CD4-positive, alpha-beta T cell (primary cell): ENCODE data around the gene GAS6. TPM values are rescaled to one million over a fixed set of nuclear protein-coding genes. Genes with fewer than 3 reads are reported as not detected.

Experiments used
- ATAC-seq: fragments of 200-7000 bp; cut with Tn5 transposase; one replicate; pipeline ENCODE4 v1.10.0; 2022; ENCODE audit warnings: mild to moderate bottlenecking; ENCODE audit not compliant: poor library complexity
- CTCF ChIA-PET: fragments of 350-600 bp; sonication (Branson Sonifier 250); formaldehyde crosslinking; loops from one replicate; lab custom pipeline; 2021; ENCODE audit warnings: antibody characterized with exemption, inconsistent platforms; lab: Charles Lee
- POLR2A ChIA-PET: fragments of 350-600 bp; sonication (Branson Sonifier 250); formaldehyde crosslinking; loops from one replicate; lab custom pipeline; 2021; ENCODE audit warnings: antibody characterized with exemption, inconsistent platforms; lab: Charles Lee
- DNase-seq, 14 experiments: peaks; one replicate each; pipeline ENCODE4 v3.0.0-alpha.2; 2013 to 2020; ENCODE audit warnings: mixed read lengths in 2 of 14
- H3K27ac ChIP-seq, 2 donors: one replicate each; pipeline versions ENCODE4 v1.5.1 to v1.7.0; 2013; ENCODE audit warnings: low read length in 2 of 2, low read depth in 1 of 2, mild to moderate bottlenecking in 1 of 2
- H3K27me3 ChIP-seq, 2 experiments: 1 replicate in 1 of 2; 2 replicates in 1 of 2; pipeline versions ENCODE4 v1.6.1 to v1.7.0; 2013; ENCODE audit warnings: low read length in 2 of 2, control low read depth in 1 of 2, mild to moderate bottlenecking in 1 of 2, moderate library complexity in 1 of 2; ENCODE audit not compliant: insufficient read depth in 2 of 2, control insufficient read depth in 1 of 2
- H3K36me3 ChIP-seq: one replicate; pipeline ENCODE4 v1.6.1; 2013; ENCODE audit warnings: low read length, control low read depth; ENCODE audit not compliant: insufficient read depth
- H3K4me1 ChIP-seq: one replicate; pipeline ENCODE4 v1.6.1; 2013; ENCODE audit warnings: low read length, control low read depth; ENCODE audit not compliant: insufficient read depth
- H3K4me3 ChIP-seq: one replicate; pipeline ENCODE4 v1.5.1; 2013; ENCODE audit warnings: mild to moderate bottlenecking, low read length, moderate library complexity
- H3K9me3 ChIP-seq, 2 experiments: 1 replicate in 1 of 2; 2 replicates in 1 of 2; pipeline versions ENCODE4 v1.6.1 to v1.7.0; 2013; ENCODE audit warnings: low read length in 2 of 2, mild to moderate bottlenecking in 2 of 2, control low read depth in 1 of 2, moderate library complexity in 1 of 2; ENCODE audit not compliant: control insufficient read depth in 1 of 2, insufficient read depth in 1 of 2
- H3K27ac Mint-ChIP-seq: one replicate; pipeline ENCODE4 v1.8.0; 2020; ENCODE audit warnings: mixed read lengths
- H3K27me3 Mint-ChIP-seq: one replicate; pipeline ENCODE4 v1.8.0; 2021; ENCODE audit warnings: mixed read lengths
- H3K36me3 Mint-ChIP-seq: one replicate; pipeline ENCODE4 v1.8.0; 2021; ENCODE audit warnings: low read depth, mixed read lengths
- H3K4me1 Mint-ChIP-seq: one replicate; pipeline ENCODE4 v1.8.0; 2021; ENCODE audit warnings: low read depth, mixed read lengths
- H3K4me3 Mint-ChIP-seq: one replicate; pipeline ENCODE4 v1.8.0; 2020; ENCODE audit warnings: mild to moderate bottlenecking, mixed read lengths
- H3K9me3 Mint-ChIP-seq: one replicate; pipeline ENCODE4 v1.8.0; 2020; ENCODE audit warnings: mixed read lengths
- intact Hi-C, 2 experiments: fragments of 100-400 bp; cut with DNase I in 1 of 2; cut with micrococcal nuclease in 1 of 2; formaldehyde crosslinking; loops; one replicate each; pipeline versions ENCODE4 v1.15.1 to v1.9.0; 2023 to 2025; cut with DNase I, micrococcal nuclease
- total RNA-seq, 174 experiments: library from RNA in 2 of 174; stranded (reverse) in 2 of 174; gene quantifications; one replicate each; pipeline ENCODE4 v1.2.3 and lab custom pipeline; 2021 to 2026
- TF ChIP-seq, protein P1 (sequence below): fragments of 200-600 bp; IDR thresholded peaks from one replicate; pipeline ENCODE4 v1.8.0; 2022; ENCODE audit warnings: antibody characterized with exemption, mild to moderate bottlenecking

Gene GAS6
- total RNA-seq, 2 experiments from 2014 or later: 0.52 to 1.0 TPM

DNA sequence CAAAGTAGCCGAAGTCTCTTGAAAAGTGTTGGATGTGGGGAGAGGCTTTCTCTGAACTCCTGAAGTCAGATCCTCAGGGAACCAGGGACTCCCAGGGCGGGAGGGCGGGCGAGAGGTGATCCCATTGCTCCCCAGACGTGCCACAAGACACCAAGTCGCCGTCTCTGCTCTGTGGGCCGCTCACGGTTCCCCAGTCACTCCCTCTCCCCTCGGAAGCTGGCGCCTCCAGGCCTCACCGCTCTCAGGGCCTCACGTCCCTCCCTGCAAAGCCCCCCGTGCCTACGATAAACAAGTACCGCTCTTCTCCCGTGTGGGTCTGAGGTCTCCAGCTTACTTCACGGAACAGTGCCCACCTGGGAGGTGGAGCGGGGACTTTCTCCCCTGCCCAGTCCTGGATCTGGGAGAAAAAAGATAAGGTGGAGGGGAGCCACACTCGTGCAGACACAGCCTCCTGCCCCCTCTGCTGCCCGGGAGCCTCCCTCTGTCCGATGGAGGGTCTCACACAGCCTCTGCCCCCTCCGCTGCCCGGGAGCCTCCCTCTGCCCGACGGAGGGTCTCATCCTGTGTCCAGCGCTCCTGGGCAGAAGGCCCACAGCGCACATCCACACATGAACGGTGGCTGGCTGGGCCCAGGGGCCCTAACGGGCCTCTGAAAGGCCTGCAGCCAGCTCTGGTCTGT, 50.7 kb downstream of the GAS6 start:
- Mint-ChIP-seq H3K4me1 (peaks cover 23% of the 10 kb centered on the region), H3K36me3 (peaks cover 4% of the 10 kb centered on the region), H3K27ac (no peak overlapping the region), H3K27me3 (no peaks in the 10 kb centered on the region), H3K4me3 (no peak overlapping the region), H3K9me3 (no peaks in the 10 kb centered on the region)
- TF ChIP-seq, protein P1, sequence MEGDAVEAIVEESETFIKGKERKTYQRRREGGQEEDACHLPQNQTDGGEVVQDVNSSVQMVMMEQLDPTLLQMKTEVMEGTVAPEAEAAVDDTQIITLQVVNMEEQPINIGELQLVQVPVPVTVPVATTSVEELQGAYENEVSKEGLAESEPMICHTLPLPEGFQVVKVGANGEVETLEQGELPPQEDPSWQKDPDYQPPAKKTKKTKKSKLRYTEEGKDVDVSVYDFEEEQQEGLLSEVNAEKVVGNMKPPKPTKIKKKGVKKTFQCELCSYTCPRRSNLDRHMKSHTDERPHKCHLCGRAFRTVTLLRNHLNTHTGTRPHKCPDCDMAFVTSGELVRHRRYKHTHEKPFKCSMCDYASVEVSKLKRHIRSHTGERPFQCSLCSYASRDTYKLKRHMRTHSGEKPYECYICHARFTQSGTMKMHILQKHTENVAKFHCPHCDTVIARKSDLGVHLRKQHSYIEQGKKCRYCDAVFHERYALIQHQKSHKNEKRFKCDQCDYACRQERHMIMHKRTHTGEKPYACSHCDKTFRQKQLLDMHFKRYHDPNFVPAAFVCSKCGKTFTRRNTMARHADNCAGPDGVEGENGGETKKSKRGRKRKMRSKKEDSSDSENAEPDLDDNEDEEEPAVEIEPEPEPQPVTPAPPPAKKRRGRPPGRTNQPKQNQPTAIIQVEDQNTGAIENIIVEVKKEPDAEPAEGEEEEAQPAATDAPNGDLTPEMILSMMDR: no peak
- no peak for ATAC-seq
- ChIA-PET POLR2A (no interaction called here), CTCF (no interaction called here)
- H3K9me3 ChIP-seq: peaks cover 15 to 16% of the 10 kb centered on the region in 2 experiments
- no peaks in the 10 kb centered on the region for H3K36me3 ChIP-seq
- intact Hi-C loops: no loop called here
- DNase-seq: no peak
- H3K4me3 ChIP-seq: no peak overlapping the region
- no peak overlapping the region for H3K27ac ChIP-seq
- no peaks in the 10 kb centered on the region for H3K27me3 ChIP-seq
- H3K4me1 ChIP-seq: peaks cover 17% of the 10 kb centered on the region

- Mint-ChIP-seq H3K4me1 (peaks cover 20% of the 10 kb centered on the region), H3K27ac (no peak overlapping the region), H3K36me3 (peaks cover 4% of the 10 kb centered on the region), H3K27me3 (no peaks in the 10 kb centered on the region), H3K9me3 (no peaks in the 10 kb centered on the region), H3K4me3 (no peak overlapping the region)
- ChIA-PET POLR2A (no interaction called here), CTCF (no interaction called here)
- Histone ChIP-seq H3K4me1 (peaks cover 17% of the 10 kb centered on the region), H3K27ac (no peak overlapping the region), H3K9me3 (peaks cover 15 to 24% of the 10 kb centered on the region in 2 experiments), H3K36me3 (no peaks in the 10 kb centered on the region), H3K27me3 (no peaks in the 10 kb centered on the region), H3K4me3 (no peak overlapping the region)
- no peak for ATAC-seq
- intact Hi-C loops: no loop called here
- DNase-seq: no peak
- TF ChIP-seq, protein P1: no peak
These were observed 51.5 kb downstream of the GAS6 start for GRCh38 chr13:113812178-113813040.

- Histone ChIP-seq H3K27me3 (no peaks in the 10 kb centered on the region), H3K4me3 (no peak overlapping the region), H3K9me3 (peaks cover 15 to 33% of the 10 kb centered on the region in 2 experiments), H3K36me3 (no peaks in the 10 kb centered on the region), H3K4me1 (peaks cover 9% of the 10 kb centered on the region), H3K27ac (no peak overlapping the region)
- no peak overlapping the region for H3K4me3 Mint-ChIP-seq
- H3K36me3 Mint-ChIP-seq: peaks cover 4% of the 10 kb centered on the region
- no peak for DNase-seq
- no peaks in the 10 kb centered on the region for H3K9me3 Mint-ChIP-seq
- ATAC-seq: no peak
- intact Hi-C loops: no loop called here
- H3K27ac Mint-ChIP-seq: no peak overlapping the region
- H3K27me3 Mint-ChIP-seq: no peaks in the 10 kb centered on the region
- H3K4me1 Mint-ChIP-seq: peaks cover 11% of the 10 kb centered on the region
- TF ChIP-seq, protein P1: no peak
- POLR2A ChIA-PET: no interaction called here
- CTCF ChIA-PET: no interaction called here
These were observed 52.6 kb downstream of the GAS6 start for GRCh38 chr13:113811081-113811928.
